Fibroblast of villous mesenchyme (primary cell): ENCODE results near the gene FMNL2. TPM values are rescaled to one million over a fixed set of nuclear protein-coding genes. Genes with fewer than 3 reads are reported as not detected.

Experiments
- DNase-seq: peaks from one replicate; pipeline ENCODE4 v3.0.0-alpha.2; 2010; ENCODE audit warnings: low read depth
- H3K4me3 ChIP-seq: 2 replicates; pipeline ENCODE4 v1.5.1; 2011; ENCODE audit warnings: low read depth, mild to moderate bottlenecking, low read length
- CTCF ChIP-seq: IDR thresholded peaks from 2 replicates; pipeline ENCODE4 v1.5.1; 2012; ENCODE audit warnings: low read depth, mild to moderate bottlenecking, low read length; ENCODE audit not compliant: insufficient read depth
- total RNA-seq: library from RNA; depleted of rRNA; stranded (reverse); fragments of >200 nt; gene quantifications from 2 replicates; pipeline ENCODE4 v1.2.3, GENCODE V29; 2012

The FMNL2 gene
- total RNA-seq, 1 donor = 17.3 TPM

- TF ChIP-seq CTCF = no peak
- H3K4me3 ChIP-seq = no peak overlapping the region
- DNase-seq = no peak
Measured at GRCh38 chr2:152500772-152501171, 165.8 kb downstream of the FMNL2 start.

GRCh38 chr2:152501666-152502065 lies 166.7 kb downstream of the FMNL2 start:
- no peak for DNase-seq
- H3K4me3 ChIP-seq = no peak overlapping the region
- no peak for TF ChIP-seq CTCF

- peak; percentile 34 for DNase-seq
- no peak overlapping the region for H3K4me3 ChIP-seq
- no peak for TF ChIP-seq CTCF
Measured at GRCh38 chr2:152504618-152505017, 169.6 kb downstream of the FMNL2 start.

- no peak overlapping the region for H3K4me3 ChIP-seq
- TF ChIP-seq CTCF = no peak
- peak; percentile 80 for DNase-seq
Measured at GRCh38 chr2:152505495-152505906, 170.5 kb downstream of the FMNL2 start.

- no peak for DNase-seq
- no peak for TF ChIP-seq CTCF
Measured at GRCh38 chr2:152506843-152507242, 171.9 kb downstream of the FMNL2 start.

GRCh38 chr2:152507907-152508306 lies 172.9 kb downstream of the FMNL2 start:
- no peak for DNase-seq
- no peak overlapping the region for H3K4me3 ChIP-seq
- no peak for TF ChIP-seq CTCF

More at GRCh38 chr2:152506843-152507242, 171.9 kb downstream of the FMNL2 start:
- H3K4me3 ChIP-seq = no peak overlapping the region

- no peak for DNase-seq
- H3K4me3 ChIP-seq = no peak overlapping the region
- no peak for TF ChIP-seq CTCF
Measured at GRCh38 chr2:152508446-152508845, 173.5 kb downstream of the FMNL2 start.
